ENCODE measurements around the gene SOX14. TPM values are rescaled to one million over a fixed set of nuclear protein-coding genes. Genes with fewer than 3 reads are reported as not detected.

The SOX14 gene
- total RNA-seq, 4 donors from 2014 or later: not detected

- H3K4me3 ChIP-seq (ENCODE audit: low read depth, poor library complexity, severe bottlenecking): no peak overlapping the region
- TF ChIP-seq, protein P1, sequence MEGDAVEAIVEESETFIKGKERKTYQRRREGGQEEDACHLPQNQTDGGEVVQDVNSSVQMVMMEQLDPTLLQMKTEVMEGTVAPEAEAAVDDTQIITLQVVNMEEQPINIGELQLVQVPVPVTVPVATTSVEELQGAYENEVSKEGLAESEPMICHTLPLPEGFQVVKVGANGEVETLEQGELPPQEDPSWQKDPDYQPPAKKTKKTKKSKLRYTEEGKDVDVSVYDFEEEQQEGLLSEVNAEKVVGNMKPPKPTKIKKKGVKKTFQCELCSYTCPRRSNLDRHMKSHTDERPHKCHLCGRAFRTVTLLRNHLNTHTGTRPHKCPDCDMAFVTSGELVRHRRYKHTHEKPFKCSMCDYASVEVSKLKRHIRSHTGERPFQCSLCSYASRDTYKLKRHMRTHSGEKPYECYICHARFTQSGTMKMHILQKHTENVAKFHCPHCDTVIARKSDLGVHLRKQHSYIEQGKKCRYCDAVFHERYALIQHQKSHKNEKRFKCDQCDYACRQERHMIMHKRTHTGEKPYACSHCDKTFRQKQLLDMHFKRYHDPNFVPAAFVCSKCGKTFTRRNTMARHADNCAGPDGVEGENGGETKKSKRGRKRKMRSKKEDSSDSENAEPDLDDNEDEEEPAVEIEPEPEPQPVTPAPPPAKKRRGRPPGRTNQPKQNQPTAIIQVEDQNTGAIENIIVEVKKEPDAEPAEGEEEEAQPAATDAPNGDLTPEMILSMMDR (IDR thresholded peaks at IDR 0.05): no peak
- intact Hi-C loops (cut with DNase I; ENCODE audit: low total_unique reads): no loop called here
- WGBS, 2 donors: 37 to 45% methylated on average over 3 of the region's 3 CpGs
- no peak for DNase-seq (ENCODE audit: low spot score in 2 of 2)
Measured at GRCh38 chr3:137746808-137747207, 17.3 kb upstream of the SOX14 start.

GRCh38 chr3:137759505-137759904 lies 4.6 kb upstream of the SOX14 start:
- no peak for DNase-seq (ENCODE audit: low spot score in 2 of 2)

DNA sequence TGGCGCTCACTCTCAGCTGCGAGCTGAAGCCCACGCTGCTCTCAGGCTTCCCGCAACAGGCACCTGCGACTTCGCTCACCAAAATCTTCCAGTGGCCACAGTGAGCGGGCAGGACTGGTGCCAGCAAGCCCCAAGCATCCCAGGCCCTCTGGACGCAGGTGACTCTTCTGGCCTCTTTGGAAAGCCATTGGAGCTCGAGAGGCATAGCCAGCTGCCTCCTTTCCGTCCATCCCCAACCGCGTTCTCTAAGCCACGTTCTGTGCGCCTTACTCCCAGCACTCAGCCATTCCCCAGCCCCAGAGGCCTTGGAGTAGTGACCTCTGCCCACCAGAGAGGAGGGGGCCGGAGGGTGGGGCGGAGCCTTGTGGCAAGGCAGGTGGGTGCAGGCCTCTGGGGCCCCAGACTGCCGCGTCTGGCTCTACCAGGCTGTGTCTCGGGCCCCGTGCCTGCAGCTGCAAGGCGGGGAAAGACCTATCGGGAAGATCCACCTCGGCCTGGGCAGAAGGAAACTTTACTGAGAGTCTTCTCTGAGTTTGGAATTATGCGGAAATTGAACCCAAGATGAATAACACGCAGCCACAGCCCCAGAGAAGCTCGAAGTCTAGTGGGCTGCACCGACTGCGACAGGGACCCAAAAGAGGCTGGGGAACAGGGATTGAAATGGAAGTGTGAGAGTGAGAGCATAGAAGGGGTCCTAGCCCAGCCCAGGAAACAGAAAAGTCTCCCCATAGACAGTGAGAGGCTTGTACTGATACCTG lies 3.6 kb upstream of the SOX14 start:
- TF ChIP-seq POLR2A (IDR thresholded peaks at IDR 0.05): no peak
- TF ChIP-seq, protein P1 (IDR thresholded peaks at IDR 0.05): no peak

More at GRCh38 chr3:137759505-137759904, 4.6 kb upstream of the SOX14 start:
- no peak for TF ChIP-seq POLR2A (IDR thresholded peaks at IDR 0.05)
- TF ChIP-seq, protein P1 (IDR thresholded peaks at IDR 0.05): no peak
- no peak overlapping the region for H3K4me3 ChIP-seq (ENCODE audit: low read depth, poor library complexity, severe bottlenecking)
- intact Hi-C loops (cut with DNase I; ENCODE audit: low total_unique reads): no loop called here
- 24 to 31% methylated on average over 8 of the region's 8 CpGs for WGBS, 2 donors

DNA sequence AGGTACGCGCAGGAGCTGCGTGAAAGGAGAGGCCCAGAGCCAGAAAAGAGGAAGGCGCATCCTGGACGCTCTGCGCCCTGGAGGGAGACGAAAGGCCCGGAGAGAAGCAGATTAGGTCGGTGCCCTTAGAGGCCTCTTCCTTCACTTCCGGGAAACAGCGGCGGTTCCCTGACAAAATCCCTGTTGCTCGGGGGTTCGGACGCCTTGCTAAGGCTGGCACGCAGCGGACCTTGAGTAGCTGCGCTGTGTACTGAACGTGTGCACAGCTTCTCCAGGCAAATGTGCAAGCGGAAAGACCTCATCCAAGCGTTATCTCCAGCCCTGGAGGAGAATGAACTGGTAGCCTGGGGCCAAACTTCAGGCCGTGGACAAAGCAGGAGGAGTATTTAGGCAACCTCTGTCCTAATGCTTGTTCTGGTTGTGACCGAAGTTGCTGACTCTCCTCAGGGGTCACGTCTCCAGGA lies 3.0 kb upstream of the SOX14 start:
- intact Hi-C loops (cut with DNase I; ENCODE audit: low total_unique reads): no loop called here
- 1 to 2% methylated on average over 24 of the region's 24 CpGs for WGBS, 2 donors
- DNase-seq (ENCODE audit: low spot score in 2 of 2): no peak
- H3K4me3 ChIP-seq (ENCODE audit: low read depth, poor library complexity, severe bottlenecking): no peak overlapping the region
- no peak for TF ChIP-seq POLR2A (IDR thresholded peaks at IDR 0.05)
- TF ChIP-seq, protein P1 (IDR thresholded peaks at IDR 0.05): no peak

More for the DNA sequence above, 3.6 kb upstream of the SOX14 start:
- DNase-seq (ENCODE audit: low spot score in 2 of 2): no peak
- no peak overlapping the region for H3K4me3 ChIP-seq (ENCODE audit: low read depth, poor library complexity, severe bottlenecking)
- intact Hi-C loops (cut with DNase I; ENCODE audit: low total_unique reads): no loop called here
- 4 to 5% methylated on average over 26 to 28 of the region's 28 CpGs for WGBS, 2 donors

DNA sequence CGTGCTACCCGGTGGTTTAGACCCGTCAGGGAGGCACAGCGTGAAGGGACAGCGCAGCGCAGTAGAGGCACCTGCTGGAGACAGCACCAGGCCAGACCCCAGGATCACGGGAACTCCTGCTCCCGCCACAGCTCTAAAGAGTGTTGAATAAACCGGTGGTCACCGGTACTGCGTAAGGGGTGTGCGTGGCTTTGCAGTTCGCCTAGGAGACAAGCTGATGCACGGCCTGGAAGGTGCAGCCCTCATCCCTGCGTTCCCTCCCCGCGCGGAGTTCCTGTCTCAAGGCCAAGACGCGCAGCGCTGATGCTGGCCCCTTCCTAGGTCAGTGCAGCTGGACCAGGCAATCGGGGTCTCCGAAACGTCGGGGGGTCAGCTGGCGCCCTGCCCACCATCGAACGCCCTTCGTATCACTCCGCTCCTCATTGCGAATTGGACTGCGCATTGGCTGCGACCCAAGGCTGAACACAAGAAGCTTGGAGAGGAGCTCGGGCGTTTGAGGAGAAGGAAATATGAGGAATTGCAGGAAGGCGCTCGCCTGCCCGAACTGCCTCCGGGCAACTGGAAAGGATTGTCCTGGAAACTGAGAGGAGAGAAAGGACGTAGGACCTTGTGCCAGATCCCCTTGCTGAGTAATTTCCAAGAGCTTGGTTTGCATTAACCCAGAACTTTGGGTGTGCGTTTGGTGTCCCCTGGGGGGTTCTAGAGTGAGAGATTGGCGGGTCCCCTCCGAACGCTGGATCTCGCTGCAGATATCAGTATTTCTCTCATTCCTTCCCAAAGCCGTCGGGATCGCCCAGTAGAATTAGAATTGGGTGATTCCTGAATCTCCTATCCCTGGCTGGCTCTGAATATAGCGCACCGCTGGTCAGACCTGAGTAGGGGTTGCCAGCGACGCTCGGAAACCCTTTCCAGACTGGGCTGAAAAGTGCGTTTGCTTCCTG lies 2.3 kb upstream of the SOX14 start:
- intact Hi-C loops (cut with DNase I; ENCODE audit: low total_unique reads): no loop called here
- no peak overlapping the region for H3K4me3 ChIP-seq (ENCODE audit: low read depth, poor library complexity, severe bottlenecking)
- TF ChIP-seq POLR2A (IDR thresholded peaks at IDR 0.05): no peak
- TF ChIP-seq, protein P1 (IDR thresholded peaks at IDR 0.05): no peak
- no peak for DNase-seq (ENCODE audit: low spot score in 2 of 2)
- 3 to 5% methylated on average over 36 to 46 of the region's 54 CpGs for WGBS, 2 donors

All from lower leg skin (tissue), 4 donors.